ENCODE results near the gene MTPN. TPM values are rescaled to one million over a fixed set of nuclear protein-coding genes. Genes with fewer than 3 reads are reported as not detected.

The MTPN gene
- total and polyA plus RNA-seq, 4 donors: 63.0 to 92.6 (median 89.0) TPM

DNA sequence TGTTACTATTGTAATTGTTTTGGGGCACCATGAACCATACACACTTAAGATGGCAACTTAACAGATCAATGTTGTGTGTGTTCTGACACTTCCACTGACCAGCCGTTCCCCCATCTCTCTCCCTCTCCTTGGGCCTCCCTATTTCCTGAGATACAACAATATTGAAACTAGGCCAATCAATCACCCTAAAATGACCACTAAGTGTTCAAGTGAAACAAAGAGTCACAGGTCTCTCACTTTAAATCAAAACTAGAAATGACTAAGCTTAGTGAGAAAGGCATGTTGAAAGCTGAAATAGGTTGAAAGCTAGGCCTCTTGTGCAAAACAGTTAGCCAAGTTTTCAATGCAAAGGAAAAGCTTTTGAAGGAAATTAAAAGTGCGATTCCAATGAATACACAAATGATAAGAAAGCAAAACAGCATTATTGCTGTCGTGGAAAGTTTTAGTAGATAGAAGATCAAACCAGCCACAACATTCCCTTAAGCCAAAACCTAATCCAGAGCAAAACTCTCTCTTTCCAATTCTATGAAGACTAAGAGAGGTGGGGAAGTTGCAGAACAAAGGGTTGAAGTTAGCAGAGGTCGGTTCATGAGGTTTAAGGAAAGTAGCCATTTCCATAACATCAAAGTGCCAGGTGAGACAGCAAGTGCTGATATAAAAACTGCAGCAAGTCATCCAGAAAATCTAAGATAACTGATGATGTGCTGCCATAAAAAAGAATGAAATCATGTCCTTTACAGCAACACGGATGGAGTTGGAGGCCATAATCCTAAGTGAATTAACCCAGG lies 90.6 kb downstream of the MTPN start:
- DNase-seq: no peak
- H3K36me3 ChIP-seq (ENCODE audit: control insufficient read depth in 1 of 2, insufficient read depth in 2 of 2, low read length in 1 of 2): no peaks in the 10 kb centered on the region
- 71 to 77% methylated on average over 5 of the region's 5 CpGs for WGBS, 2 donors
- H3K4me3 ChIP-seq (ENCODE audit: low read length in 2 of 2): no peak overlapping the region
- no peaks in the 10 kb centered on the region for H3K4me1 ChIP-seq (ENCODE audit: control insufficient read depth in 1 of 2, insufficient read depth in 2 of 2, low read length in 2 of 2)
- intact Hi-C loops (cut with DNase I): no loop called here
- no peak overlapping the region for H3K27ac ChIP-seq (ENCODE audit: low read depth in 1 of 2, low read length in 2 of 2)
- no peak for ATAC-seq (ENCODE audit: low FRiP score)
- no peaks in the 10 kb centered on the region for H3K9me3 ChIP-seq (ENCODE audit: control insufficient read depth, low read length)
- H3K27me3 ChIP-seq (ENCODE audit: control insufficient read depth in 1 of 2, insufficient read depth in 2 of 2, low read length in 1 of 2): no peaks in the 10 kb centered on the region

DNA sequence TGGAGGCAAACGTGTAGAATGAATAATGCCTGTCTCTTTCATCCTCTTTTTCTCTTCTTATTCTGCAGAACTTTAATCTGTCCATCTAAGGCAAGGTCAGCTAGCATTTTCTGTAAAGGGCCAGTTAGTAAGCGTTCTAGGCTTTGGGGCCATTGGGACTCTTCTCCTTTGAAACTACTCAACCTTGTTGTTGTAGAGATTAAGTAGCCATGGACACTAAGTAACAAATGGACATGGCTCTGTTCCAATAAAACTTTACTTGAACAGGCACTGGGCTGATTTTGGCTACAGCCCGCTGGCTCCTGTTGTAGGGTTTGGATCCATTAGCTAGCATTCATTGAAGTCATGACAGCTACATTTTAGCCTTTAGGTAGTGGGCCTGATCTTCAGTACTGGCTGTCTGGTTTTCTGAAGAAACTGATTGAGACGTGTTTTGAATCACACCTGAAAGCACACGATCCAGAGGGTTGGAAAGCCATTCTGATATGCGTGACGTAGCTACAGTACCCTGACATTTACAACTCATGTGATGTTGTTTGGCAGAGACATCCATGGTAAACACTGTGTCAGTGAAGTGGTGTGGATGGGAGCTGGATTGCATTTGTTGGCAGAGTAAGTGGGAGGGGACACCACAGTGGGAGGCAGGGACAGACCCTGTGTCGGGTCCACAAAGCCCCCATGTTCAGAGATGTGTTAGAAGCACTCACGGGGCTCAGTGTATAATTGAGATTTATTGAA lies 92.5 kb downstream of the MTPN start:
- 68% methylated on average over 9 of the region's 9 CpGs for WGBS, 2 donors
- no peaks in the 10 kb centered on the region for H3K27me3 ChIP-seq (ENCODE audit: control insufficient read depth in 1 of 2, insufficient read depth in 2 of 2, low read length in 1 of 2)
- H3K27ac ChIP-seq (ENCODE audit: low read depth in 1 of 2, low read length in 2 of 2): no peak overlapping the region
- ATAC-seq (ENCODE audit: low FRiP score) (no peak), DNase-seq (no peak)
- H3K4me1 ChIP-seq (ENCODE audit: control insufficient read depth in 1 of 2, insufficient read depth in 2 of 2, low read length in 2 of 2): no peaks in the 10 kb centered on the region
- H3K36me3 ChIP-seq (ENCODE audit: control insufficient read depth in 1 of 2, insufficient read depth in 2 of 2, low read length in 1 of 2): no peaks in the 10 kb centered on the region
- no peak overlapping the region for H3K4me3 ChIP-seq (ENCODE audit: low read length in 2 of 2)
- intact Hi-C loops (cut with DNase I): no loop called here
- H3K9me3 ChIP-seq (ENCODE audit: control insufficient read depth, low read length): no peaks in the 10 kb centered on the region

DNA sequence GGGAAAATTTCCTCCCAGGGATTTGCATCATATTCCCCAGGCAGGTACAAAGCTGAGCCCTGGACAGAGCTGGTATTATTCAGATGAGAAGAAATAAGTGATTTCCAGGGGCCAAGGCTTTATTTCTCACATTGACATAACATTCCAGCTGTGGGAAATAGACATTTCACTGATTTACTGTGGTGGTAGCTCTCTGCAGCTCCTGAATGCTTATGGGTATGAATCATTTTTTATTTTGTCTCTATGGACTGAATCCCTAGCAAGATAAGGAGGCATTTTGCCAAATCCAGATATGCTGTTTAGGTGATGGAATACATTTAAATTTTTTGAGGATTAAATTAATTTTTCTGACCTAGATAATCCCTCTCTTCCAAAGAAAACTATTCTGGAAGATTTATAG lies 97.9 kb downstream of the MTPN start:
- no peak for DNase-seq
- H3K4me3 ChIP-seq (ENCODE audit: low read length in 2 of 2): no peak overlapping the region
- no peaks in the 10 kb centered on the region for H3K9me3 ChIP-seq (ENCODE audit: control insufficient read depth, low read length)
- ATAC-seq (ENCODE audit: low FRiP score): no peak
- no peak overlapping the region for H3K27ac ChIP-seq (ENCODE audit: low read depth in 1 of 2, low read length in 2 of 2)
- intact Hi-C loops (cut with DNase I): no loop called here
- no peaks in the 10 kb centered on the region for H3K4me1 ChIP-seq (ENCODE audit: control insufficient read depth in 1 of 2, insufficient read depth in 2 of 2, low read length in 2 of 2)
- no peaks in the 10 kb centered on the region for H3K27me3 ChIP-seq (ENCODE audit: control insufficient read depth in 1 of 2, insufficient read depth in 2 of 2, low read length in 1 of 2)
- no peaks in the 10 kb centered on the region for H3K36me3 ChIP-seq (ENCODE audit: control insufficient read depth in 1 of 2, insufficient read depth in 2 of 2, low read length in 1 of 2)

DNA sequence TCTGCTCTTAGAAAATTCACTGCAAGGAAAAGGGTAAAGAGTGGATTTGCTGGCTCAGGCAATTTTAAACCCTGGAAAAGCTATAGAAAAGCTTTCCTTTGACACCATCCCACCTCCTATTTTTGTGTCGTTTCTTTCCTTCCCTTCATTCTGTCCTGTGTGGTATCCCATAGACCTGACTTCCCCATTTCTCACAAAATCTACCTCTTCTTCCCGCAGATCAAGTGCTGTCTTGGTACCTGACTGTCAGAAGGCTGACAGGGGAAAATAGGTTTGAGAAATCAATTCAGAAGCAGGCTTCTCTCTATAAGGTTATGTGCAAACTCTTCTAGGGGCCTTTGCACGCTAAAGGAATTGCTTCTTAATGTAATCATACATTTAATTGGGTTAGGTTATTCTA lies 98.9 kb downstream of the MTPN start:
- Histone ChIP-seq H3K4me3 (ENCODE audit: low read length in 2 of 2) (no peak overlapping the region), H3K4me1 (ENCODE audit: control insufficient read depth in 1 of 2, insufficient read depth in 2 of 2, low read length in 2 of 2) (no peaks in the 10 kb centered on the region), H3K27ac (ENCODE audit: low read depth in 1 of 2, low read length in 2 of 2) (no peak overlapping the region), H3K9me3 (ENCODE audit: control insufficient read depth, low read length) (no peaks in the 10 kb centered on the region), H3K27me3 (ENCODE audit: control insufficient read depth in 1 of 2, insufficient read depth in 2 of 2, low read length in 1 of 2) (no peaks in the 10 kb centered on the region), H3K36me3 (ENCODE audit: control insufficient read depth in 1 of 2, insufficient read depth in 2 of 2, low read length in 1 of 2) (no peaks in the 10 kb centered on the region)
- 84 to 88% methylated on average over 3 of the region's 3 CpGs for WGBS, 2 donors
- DNase-seq (no peak), ATAC-seq (ENCODE audit: low FRiP score) (no peak)
- intact Hi-C loops (cut with DNase I): no loop called here

DNA sequence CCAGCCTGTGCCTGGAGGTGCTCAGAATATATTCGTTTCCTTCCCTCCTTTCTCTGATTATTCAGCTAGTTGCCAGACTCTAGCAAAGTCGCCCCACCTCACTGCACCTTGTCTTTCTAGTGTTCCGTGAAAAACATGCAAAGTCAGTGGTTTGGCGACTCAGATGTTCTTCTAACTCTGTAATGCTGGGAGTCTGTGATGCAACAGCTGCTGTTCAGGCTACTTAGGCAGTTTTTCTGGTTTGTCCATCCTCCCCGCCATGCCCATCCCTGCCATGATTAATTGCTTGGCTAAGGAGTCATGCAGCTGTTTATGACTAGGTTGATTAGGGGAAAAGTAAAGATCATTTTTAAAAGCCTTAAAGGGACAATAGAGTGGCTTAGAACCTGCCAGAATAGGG lies 99.4 kb downstream of the MTPN start:
- intact Hi-C loops (cut with DNase I): no loop called here

More for the DNA sequence above, 99.4 kb downstream of the MTPN start:
- Histone ChIP-seq H3K4me1 (ENCODE audit: control insufficient read depth in 1 of 2, insufficient read depth in 2 of 2, low read length in 2 of 2) (no peaks in the 10 kb centered on the region), H3K36me3 (ENCODE audit: control insufficient read depth in 1 of 2, insufficient read depth in 2 of 2, low read length in 1 of 2) (no peaks in the 10 kb centered on the region), H3K9me3 (ENCODE audit: control insufficient read depth, low read length) (no peaks in the 10 kb centered on the region), H3K27me3 (ENCODE audit: control insufficient read depth in 1 of 2, insufficient read depth in 2 of 2, low read length in 1 of 2) (no peaks in the 10 kb centered on the region), H3K27ac (ENCODE audit: low read depth in 1 of 2, low read length in 2 of 2) (no peak overlapping the region), H3K4me3 (ENCODE audit: low read length in 2 of 2) (no peak overlapping the region)
- DNase-seq: no peak
- WGBS, 2 donors: 70 to 72% methylated on average over 5 of the region's 5 CpGs
- no peak for ATAC-seq (ENCODE audit: low FRiP score)

Other genes starting within 250 kb of the MTPN start
- 1 to 10 TPM; 1.7 to 2.2 TPM for gene SLC13A4, start 249.2 kb downstream of the MTPN start, total RNA-seq
- 1 to 10 TPM in 1 of 2 donors, not detected in 1; 2.0 TPM for gene SLC13A4, start 249.2 kb downstream of the MTPN start, polyA plus RNA-seq
- gene FAM180A, start 228.5 kb downstream of the MTPN start, total RNA-seq: 10 to 100 TPM; 61.8 to 67.1 TPM
- gene FAM180A, start 228.5 kb downstream of the MTPN start, polyA plus RNA-seq: 10 to 100 TPM in 1 of 2 donors, 1 to 10 TPM in 1; 4.5 to 10.0 TPM

All from aorta (tissue), 5 donors.